ENCODE data around the gene ACAN.

The ACAN gene

DNA sequence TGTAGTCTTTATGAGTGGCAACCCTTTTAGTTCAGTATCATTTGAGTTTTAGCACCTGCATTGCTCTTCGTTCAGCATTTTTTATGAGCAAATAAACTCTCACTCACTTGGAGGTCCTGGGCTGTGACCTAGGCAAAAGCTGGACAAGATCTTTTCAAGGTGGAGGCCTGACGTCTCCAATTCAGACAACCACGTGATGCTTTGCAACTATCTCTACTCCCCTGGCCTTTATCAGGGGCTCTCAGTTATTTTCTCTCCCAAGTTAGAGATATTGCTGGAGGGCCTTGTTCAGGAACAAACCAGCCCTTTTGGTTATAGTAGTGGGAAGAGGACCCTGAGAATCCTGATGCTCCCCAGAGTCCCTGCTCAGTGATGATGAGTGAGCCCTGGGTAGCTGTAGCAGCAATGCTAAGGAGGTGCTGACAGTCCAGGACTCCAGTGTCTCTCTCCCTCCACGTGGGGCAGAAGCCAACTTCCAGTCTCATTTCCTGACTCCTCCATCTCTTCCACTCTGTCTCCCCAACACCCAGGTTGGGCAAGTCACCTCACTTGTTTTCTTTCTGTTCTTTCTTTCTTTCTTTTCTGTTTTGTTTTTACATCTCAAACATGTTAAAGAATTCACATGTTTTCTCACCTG, 61.7 kb downstream of the ACAN start:
- TF ChIP-seq, protein P1, sequence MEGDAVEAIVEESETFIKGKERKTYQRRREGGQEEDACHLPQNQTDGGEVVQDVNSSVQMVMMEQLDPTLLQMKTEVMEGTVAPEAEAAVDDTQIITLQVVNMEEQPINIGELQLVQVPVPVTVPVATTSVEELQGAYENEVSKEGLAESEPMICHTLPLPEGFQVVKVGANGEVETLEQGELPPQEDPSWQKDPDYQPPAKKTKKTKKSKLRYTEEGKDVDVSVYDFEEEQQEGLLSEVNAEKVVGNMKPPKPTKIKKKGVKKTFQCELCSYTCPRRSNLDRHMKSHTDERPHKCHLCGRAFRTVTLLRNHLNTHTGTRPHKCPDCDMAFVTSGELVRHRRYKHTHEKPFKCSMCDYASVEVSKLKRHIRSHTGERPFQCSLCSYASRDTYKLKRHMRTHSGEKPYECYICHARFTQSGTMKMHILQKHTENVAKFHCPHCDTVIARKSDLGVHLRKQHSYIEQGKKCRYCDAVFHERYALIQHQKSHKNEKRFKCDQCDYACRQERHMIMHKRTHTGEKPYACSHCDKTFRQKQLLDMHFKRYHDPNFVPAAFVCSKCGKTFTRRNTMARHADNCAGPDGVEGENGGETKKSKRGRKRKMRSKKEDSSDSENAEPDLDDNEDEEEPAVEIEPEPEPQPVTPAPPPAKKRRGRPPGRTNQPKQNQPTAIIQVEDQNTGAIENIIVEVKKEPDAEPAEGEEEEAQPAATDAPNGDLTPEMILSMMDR (conservative IDR thresholded peaks at IDR 0.05) = no peak

DNA sequence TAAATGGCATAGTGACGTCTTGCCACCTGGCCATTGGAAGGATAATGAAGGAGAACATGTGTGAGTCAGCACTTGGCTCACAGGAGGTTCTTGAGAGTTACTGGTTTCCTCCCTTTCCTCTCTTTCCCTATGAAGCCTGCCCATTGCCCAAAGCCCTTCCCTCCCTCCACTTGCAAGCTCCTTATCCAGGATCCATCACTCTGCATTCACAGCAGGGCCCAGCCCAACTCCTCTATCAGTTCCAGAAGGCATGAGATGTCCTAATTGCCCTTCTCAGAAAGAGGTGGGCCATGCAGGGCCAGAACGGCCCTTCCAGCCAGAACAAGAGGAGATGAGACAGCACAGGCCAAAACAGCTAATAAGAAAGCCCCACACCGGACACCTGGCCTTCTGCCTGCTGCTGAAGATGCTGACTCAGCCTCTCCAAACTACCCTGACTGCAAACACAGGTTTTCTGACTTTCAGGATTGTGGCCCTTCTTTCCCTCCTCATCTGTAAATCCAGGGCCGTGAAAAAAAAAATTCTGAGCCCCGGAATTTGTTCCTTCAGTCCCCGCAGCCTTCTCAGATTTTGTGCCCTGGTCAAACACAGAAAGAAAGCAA, 62.4 kb downstream of the ACAN start:
- TF ChIP-seq, protein P1 (conservative IDR thresholded peaks at IDR 0.05) = no peak
- H3K27ac ChIP-seq = no peak overlapping the region

More for the DNA sequence above, 61.7 kb downstream of the ACAN start:
- no peak overlapping the region for H3K27ac ChIP-seq

DNA sequence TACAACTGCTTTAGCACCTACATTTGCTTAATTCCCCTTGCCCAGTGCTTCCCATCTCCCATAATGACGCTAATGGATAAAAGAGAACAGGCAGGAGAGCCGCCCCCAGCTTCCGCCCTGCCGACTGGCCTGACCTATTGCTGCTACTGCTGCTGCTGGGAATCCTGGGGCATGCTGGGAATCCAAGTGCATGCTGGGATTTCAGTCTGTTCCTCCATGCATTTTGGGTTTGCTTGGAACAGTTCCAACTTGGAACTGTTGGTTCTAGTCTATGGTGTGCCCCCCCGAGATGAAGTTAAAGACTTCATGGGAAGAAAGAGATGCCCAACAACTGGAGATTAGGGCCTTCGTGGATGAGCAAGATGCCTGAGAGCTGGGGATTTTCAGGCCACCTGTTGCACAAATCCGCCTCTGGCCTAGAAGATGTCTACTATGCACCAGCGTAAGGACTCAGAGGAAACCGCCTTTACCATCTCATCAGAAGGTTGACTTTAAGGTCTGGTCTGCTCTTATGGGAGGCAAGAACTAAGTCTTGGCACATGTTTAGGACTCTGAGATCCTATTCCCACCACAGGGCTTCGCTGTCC, 63.2 kb downstream of the ACAN start:
- TF ChIP-seq, protein P1 (conservative IDR thresholded peaks at IDR 0.05) = no peak
- H3K27ac ChIP-seq = no peak overlapping the region

DNA sequence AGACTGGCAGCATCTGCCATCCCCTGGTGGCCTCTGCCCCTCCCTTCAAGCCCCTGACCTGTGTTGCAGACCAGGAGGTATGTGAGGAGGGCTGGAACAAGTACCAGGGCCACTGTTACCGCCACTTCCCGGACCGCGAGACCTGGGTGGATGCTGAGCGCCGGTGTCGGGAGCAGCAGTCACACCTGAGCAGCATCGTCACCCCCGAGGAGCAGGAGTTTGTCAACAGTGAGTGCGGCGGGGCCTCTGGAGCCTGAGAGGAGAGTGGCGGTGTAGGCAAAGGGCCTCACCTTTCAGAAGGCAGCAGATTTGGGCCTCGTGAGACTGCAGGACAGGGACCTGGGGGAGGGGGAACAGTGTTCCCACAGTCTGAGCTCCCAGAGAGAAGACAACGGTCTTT, 68.1 kb downstream of the ACAN start:
- no peak overlapping the region for H3K27ac ChIP-seq
- TF ChIP-seq, protein P1 (conservative IDR thresholded peaks at IDR 0.05) = no peak

DNA sequence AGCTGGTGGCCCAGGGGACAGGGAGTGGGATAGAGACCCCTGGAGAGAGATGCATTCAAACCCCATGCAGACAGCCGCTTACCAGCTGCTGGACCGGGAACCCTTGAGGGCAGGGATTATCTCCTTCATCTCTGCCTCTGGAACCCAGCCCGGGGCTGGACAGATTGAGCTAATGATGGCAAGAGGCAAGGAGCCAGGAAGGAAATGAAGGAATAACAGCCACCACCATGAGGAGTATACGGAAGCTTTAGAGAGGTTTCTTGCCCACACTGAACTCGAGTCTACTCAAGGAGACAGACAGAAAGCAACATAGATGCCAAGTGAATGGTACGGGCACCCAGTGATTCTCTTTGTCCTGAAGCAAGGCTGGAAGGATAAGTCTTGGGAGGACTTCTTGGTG, 68.9 kb downstream of the ACAN start:
- TF ChIP-seq, protein P1 (conservative IDR thresholded peaks at IDR 0.05) = no peak
- no peak overlapping the region for H3K27ac ChIP-seq

DNA sequence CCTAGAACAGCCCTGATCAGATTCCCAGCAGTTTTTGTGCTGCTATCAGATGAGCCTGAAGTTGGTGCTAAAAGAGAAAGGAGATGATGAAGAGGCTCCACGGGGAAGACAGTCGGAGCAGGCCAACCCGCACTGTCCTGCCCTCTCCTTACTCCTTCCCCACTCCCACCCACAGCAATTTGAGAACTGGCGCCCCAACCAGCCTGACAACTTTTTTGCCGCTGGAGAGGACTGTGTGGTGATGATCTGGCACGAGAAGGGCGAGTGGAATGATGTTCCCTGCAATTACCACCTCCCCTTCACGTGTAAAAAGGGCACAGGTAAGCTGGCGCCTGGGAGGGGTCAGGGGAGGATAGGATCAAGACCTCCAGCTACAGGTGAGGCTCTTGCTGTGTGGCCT, 69.5 kb downstream of the ACAN start:
- TF ChIP-seq, protein P1 (conservative IDR thresholded peaks at IDR 0.05) = no peak
- H3K27ac ChIP-seq = no peak overlapping the region

DNA sequence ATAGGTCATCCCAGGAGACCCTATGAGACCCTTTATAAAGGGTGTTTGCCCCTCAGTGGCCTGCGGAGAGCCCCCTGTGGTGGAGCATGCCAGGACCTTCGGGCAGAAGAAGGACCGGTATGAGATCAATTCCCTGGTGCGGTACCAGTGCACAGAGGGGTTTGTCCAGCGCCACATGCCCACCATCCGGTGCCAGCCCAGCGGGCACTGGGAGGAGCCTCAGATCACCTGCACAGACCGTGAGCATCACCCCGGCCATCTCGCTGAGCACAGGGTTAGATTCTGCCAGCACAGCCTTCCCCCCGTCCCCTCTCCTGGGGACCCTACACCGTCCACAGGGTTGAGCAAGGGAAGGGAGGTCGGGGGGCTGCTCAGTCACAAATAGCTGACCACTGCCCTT, 70.5 kb downstream of the ACAN start:
- no peak overlapping the region for H3K27ac ChIP-seq
- TF ChIP-seq, protein P1 (conservative IDR thresholded peaks at IDR 0.05) = no peak

All from VCaP (cell line).